GM12892 (cell line): ENCODE data around the gene ADD3.

Experiments
- DNase-seq: peaks from one replicate; pipeline ENCODE4 v3.0.0; 2011; ENCODE audit not compliant: insufficient read length
- FAIRE-seq: peaks from 2 replicates; lab custom pipeline; 2011; peaks lifted over from hg19 to GRCh38; lab: Jason Lieb, UNC
- POLR2A ChIP-seq: IDR thresholded peaks from 2 replicates; pipeline ENCODE4 v1.6.1; 2011; ENCODE audit warnings: low read depth, low read length, control low read depth
- POLR2AphosphoS5 ChIP-seq: IDR thresholded peaks from 2 replicates; pipeline ENCODE4 v1.6.1; 2011; ENCODE audit warnings: low read depth, low read length, control low read depth
- TAF1 ChIP-seq: IDR thresholded peaks from 2 replicates; pipeline ENCODE4 v1.6.1; 2011; ENCODE audit warnings: low read depth, mild to moderate bottlenecking, control low read depth, low read length, borderline replicate concordance

Gene ADD3

GRCh38 chr10:110077436-110078130, 69.8 kb downstream of the ADD3 start:
- DNase-seq (no peak), FAIRE-seq (peak; percentile 62)
- TF ChIP-seq TAF1 (no peak), POLR2AphosphoS5 (no peak), POLR2A (no peak)

- TF ChIP-seq TAF1: no peak
- no peak for TF ChIP-seq POLR2AphosphoS5
- no peak for TF ChIP-seq POLR2A
- FAIRE-seq: no peak
- DNase-seq: no peak
Measured at GRCh38 chr10:110078317-110078716, 70.5 kb downstream of the ADD3 start.

GRCh38 chr10:110081911-110082310, 74.1 kb downstream of the ADD3 start:
- no peak for FAIRE-seq
- DNase-seq: no peak

GRCh38 chr10:110083884-110084283, 76.1 kb downstream of the ADD3 start:
- FAIRE-seq (no peak), DNase-seq (no peak)

More at GRCh38 chr10:110081911-110082310, 74.1 kb downstream of the ADD3 start:
- TF ChIP-seq TAF1: no peak

GRCh38 chr10:110087682-110088081, 79.9 kb downstream of the ADD3 start:
- no peak for DNase-seq
- TF ChIP-seq TAF1 (no peak), POLR2A (no peak), POLR2AphosphoS5 (no peak)
- FAIRE-seq: no peak

More at GRCh38 chr10:110083884-110084283, 76.1 kb downstream of the ADD3 start:
- no peak for TF ChIP-seq TAF1

- DNase-seq (no peak), FAIRE-seq (no peak)
- TF ChIP-seq TAF1: no peak
- TF ChIP-seq POLR2A: no peak
- no peak for TF ChIP-seq POLR2AphosphoS5
Measured at GRCh38 chr10:110088367-110089104, 80.8 kb downstream of the ADD3 start.

GRCh38 chr10:110091830-110092229, 84.0 kb downstream of the ADD3 start:
- TF ChIP-seq POLR2A (no peak), TAF1 (no peak), POLR2AphosphoS5 (no peak)
- FAIRE-seq: no peak

GRCh38 chr10:110093722-110094121, 85.9 kb downstream of the ADD3 start:
- FAIRE-seq (no peak), DNase-seq (no peak)
- TF ChIP-seq POLR2A: no peak
- TF ChIP-seq TAF1: no peak
- TF ChIP-seq POLR2AphosphoS5: no peak

More at GRCh38 chr10:110091830-110092229, 84.0 kb downstream of the ADD3 start:
- no peak for DNase-seq

- no peak for DNase-seq
- FAIRE-seq: no peak
- no peak for TF ChIP-seq TAF1
- no peak for TF ChIP-seq POLR2AphosphoS5
- TF ChIP-seq POLR2A: no peak
Measured at GRCh38 chr10:110094786-110095185, 87.0 kb downstream of the ADD3 start.

GRCh38 chr10:110101464-110102144, 93.8 kb downstream of the ADD3 start:
- FAIRE-seq: no peak
- TF ChIP-seq POLR2AphosphoS5 (no peak), TAF1 (no peak), POLR2A (no peak)
- DNase-seq: no peak

GRCh38 chr10:110103921-110104461, 96.2 kb downstream of the ADD3 start:
- DNase-seq (no peak), FAIRE-seq (peak; percentile 14)
- no peak for TF ChIP-seq POLR2AphosphoS5
- TF ChIP-seq POLR2A: no peak
- TF ChIP-seq TAF1: no peak

- FAIRE-seq (peak; percentile 5), DNase-seq (no peak)
- TF ChIP-seq POLR2A (no peak), TAF1 (no peak), POLR2AphosphoS5 (no peak)
Measured at GRCh38 chr10:110105873-110106272, 98.1 kb downstream of the ADD3 start.
